Activated T-cell treated with anti-CD3 and anti-CD28 coated beads, Interleukin-2, amount 50 U/mL, for 48 hours (primary cell): ENCODE measurements around the gene SLC8A2.
"Not testable (repeated sequence)": the region's sequence is repeated elsewhere in the genome, so short reads cannot be mapped to it uniquely, and the experiment has no call there.

ENCODE experiments used
- DNase-seq, 2 experiments: peaks; one replicate each; pipeline ENCODE4 v3.0.0-alpha.2; 2020

Gene SLC8A2

GRCh38 chr19:47499863-47500830, 28.5 kb upstream of the SLC8A2 start:
- DNase-seq = no peak

- DNase-seq = no peak
These were observed 27.7 kb upstream of the SLC8A2 start for GRCh38 chr19:47499371-47499770.

GRCh38 chr19:47498561-47498960, 26.9 kb upstream of the SLC8A2 start:
- no peak for DNase-seq

- no peak for DNase-seq
These were observed 26.3 kb upstream of the SLC8A2 start for GRCh38 chr19:47497821-47498520.

DNA sequence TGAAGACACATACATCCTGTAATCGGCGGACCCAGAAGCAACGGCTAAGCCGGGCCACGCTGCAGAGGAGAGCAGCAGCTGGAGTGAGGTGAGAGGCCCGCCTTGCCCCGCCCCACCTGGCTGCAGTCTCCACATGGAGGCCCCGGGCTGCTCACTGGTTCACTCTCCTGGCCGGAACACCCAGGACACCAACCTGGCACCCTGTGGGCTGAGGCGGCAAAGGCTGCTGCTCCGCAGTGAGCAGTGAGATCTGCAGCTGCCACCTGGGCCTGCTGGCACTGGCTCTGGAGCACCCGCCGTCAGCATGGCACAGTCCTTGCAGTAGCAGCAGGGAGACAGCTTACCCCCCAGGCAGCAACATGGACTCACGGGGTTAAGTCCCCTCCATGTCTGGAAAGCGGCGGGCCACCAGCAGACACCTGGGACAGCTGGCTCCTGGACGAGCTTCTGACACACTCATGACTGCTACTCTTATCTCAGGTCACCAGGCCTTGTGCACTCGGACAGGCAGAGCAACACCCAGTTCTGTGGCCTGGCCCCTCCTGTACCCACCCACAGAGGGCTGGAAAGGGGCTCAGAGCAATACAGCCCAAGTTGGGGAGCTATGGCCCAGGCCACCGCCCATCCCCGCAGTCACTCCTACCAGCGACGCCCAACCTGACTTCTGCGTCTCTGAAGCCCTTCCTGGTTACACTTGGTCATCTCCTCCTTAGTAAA, 25.5 kb upstream of the SLC8A2 start:
- no peak for DNase-seq

- no peak for DNase-seq
These were observed 24.0 kb upstream of the SLC8A2 start for GRCh38 chr19:47495478-47496372.

GRCh38 chr19:47494729-47495128, 23.0 kb upstream of the SLC8A2 start:
- no peak for DNase-seq

- DNase-seq = no peak
These were observed 22.5 kb upstream of the SLC8A2 start for GRCh38 chr19:47494211-47494547.

DNA sequence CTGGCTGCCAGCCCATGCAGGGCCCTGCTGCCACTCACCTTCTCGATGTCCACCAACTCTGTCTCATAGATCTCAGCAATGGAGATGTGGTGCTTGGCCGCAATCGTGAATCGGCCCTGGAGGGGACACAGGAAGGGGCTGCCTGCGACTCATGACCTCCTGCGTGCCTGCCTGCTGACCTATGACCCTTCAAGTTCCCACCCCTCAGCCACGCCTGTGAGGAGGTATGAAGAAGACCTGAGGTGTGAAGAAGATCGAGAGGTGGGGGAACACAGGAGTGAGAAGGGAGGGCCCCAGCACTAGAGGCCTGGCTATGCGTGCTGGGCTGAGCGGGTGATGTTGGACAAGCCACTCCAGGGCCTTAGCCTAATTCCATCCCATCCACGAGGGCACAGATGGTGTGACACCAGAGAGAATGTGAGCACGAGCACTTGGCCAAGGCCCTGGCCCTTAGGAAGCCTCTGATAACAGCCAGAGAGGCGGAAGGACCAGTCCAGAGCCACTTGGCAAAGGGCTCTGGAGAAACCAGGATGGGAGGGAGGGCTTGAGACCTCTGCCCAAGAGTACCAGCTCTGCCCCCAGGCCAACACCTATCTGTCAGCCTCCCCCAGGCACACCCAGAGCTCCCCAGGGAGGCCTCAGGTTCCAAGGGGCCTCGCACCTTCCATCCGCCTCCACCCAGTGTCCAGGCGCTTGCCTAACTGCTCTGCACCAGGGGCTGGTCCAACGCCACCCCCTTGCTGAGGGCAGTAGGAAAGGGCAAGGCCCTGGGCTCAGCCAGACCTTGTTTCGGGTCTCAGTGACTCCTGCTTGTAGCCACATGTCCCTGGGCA, 21.9 kb upstream of the SLC8A2 start:
- DNase-seq = no peak

DNA sequence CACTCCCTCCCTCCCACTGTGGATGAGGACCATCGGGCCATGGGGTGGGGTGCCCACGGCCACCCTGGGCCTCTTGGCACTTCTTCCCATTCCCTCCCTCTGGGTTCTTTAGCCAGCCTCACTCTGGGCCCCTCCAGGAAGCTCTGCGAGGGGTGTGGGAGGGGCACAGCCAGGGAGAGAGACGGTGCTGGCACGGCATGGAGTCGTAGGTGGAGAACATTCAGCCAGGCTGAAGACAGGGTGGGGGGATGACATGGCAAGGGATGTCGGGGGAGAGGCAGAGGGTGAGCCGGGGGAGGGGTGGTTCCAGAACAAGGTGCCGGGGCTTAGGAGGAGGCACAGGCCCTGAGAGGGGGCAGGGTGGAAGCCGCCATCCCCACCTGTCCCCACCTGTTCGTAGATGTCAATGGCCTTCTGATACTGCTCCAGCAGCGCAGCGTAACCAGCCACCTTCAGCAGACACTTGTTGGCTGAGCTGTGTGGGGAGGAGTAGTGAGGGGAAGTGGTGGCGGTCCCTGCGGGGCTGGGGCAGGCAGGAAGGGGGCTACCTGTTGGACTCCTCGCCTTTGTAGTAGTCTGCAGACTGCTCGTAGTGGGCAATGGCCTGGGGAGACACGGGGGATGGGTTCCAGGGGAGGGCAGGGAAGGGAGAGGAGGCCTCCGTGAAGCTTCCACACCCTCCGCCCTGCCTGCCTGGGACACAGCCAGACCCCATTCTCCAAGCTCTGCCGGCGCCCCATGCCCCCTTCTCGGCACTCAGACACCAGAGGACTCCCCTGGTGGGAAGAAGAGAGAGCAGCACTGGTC, 21.1 kb upstream of the SLC8A2 start:
- no peak for DNase-seq

- DNase-seq = no peak
These were observed 20.4 kb upstream of the SLC8A2 start for GRCh38 chr19:47492137-47492533.

GRCh38 chr19:47491358-47492136, 19.9 kb upstream of the SLC8A2 start:
- DNase-seq = no peak

- no peak for DNase-seq
These were observed 19.2 kb upstream of the SLC8A2 start for GRCh38 chr19:47490847-47491246.

DNA sequence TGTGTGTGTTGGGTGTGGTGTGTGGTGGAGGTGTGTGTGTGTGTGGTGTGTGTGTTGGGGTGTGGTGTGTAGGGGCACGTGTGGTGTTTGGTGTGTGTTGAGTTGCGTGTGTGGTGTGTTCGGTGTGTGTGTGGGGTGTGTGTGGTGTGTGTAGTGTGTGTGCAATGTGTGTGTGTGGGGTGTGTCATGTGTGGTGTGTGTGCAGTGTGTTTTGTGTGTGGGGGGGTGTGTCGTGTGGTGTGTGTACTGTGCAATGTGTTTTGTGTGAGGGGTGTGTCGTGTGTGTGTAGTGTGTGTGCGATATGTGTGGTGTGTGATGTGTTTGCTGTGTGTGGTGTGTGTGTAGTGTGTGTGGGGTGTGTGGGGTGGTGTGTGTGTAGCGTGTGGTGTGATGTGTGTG, 18.3 kb upstream of the SLC8A2 start:
- DNase-seq = no peak

GRCh38 chr19:47489072-47489914, 17.6 kb upstream of the SLC8A2 start:
- no peak for DNase-seq

DNA sequence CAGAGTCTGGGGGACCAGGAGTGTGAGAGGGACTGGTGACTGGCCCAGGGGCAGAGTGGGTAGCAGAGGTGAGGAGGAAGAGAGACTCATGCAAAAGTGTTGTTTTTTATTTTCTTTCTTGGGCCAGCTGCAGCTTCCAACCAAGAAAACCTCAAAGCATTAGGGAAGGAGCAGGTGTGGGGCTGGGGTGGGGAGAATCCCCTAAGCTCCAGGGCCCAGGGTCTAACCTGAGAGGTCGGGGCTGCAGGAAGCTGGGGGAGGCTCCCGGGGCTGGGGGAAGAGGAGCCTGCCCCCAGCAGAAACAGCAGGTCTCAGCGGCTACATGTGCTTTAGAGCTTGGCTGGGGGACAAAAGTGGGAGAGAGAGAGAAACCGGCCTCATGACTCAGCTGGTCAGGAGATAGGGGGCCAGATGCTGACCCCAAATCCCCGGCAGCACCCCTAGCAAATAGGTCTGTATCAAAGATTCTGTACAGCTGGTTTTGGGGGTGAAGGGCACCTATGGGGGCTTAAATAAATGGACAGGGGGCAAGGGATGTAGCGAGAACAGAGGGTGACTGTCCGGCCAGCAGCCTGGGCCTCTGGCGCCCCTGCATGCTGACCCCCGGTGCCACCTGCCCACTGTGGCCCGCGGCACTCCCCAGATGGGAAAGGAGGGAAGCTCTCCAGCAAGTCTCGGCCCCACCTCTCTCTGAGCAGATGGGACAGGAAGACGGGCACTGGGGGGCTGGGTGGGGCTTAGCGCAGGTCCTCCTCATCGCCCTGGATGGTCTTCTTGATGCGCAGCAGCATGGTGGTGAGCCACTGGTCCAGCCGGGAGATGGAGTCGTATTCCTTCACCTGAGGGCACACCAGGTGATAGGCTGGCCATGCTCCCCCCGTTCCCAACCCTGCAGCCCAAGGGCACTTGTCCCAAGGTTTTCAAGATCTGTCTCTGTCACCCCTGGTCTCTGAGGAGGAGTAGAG, 16.1 kb upstream of the SLC8A2 start:
- no peak for DNase-seq

GRCh38 chr19:47486900-47487299, 15.2 kb upstream of the SLC8A2 start:
- no peak for DNase-seq

DNA sequence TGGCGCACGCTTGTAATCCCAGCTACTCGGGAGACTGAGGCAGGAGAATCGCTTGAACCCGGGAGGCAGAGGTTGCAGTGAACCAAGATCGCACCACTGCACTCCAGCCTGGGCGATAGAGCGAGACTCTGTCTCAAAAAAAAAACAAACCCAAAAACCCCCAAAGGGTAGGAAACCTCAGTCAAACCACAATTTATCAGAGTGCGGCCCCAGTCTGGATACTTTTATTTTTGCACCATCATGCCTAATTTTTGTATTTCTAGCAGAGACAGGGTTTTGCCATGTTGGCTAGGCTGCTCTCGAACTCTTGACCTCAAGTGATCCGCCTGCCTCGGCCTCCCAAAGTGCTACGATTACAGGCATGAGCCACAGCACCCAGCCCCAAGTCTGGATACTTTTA, 14.5 kb upstream of the SLC8A2 start:
- DNase-seq = not testable (repeated sequence)
